HG03097 (cell line): ENCODE measurements around the gene ITGB8.

Source experiments
- ATAC-seq: cut with Tn5 transposase; IDR thresholded peaks from one replicate; pipeline ENCODE4 v1.9.1; 2021; ENCODE audit not compliant: unreplicated experiment, low FRiP score

Gene ITGB8

GRCh38 chr7:20331910-20332813 lies 1.5 kb downstream of the ITGB8 start:
- ATAC-seq = no peak

- ATAC-seq = no peak
Observed at GRCh38 chr7:20338285-20338684, 7.6 kb downstream of the ITGB8 start.

GRCh38 chr7:20340839-20341238 lies 10.1 kb downstream of the ITGB8 start:
- ATAC-seq = no peak

GRCh38 chr7:20343205-20343604 lies 12.5 kb downstream of the ITGB8 start:
- ATAC-seq = no peak

- ATAC-seq = no peak
Observed at GRCh38 chr7:20343941-20344340, 13.2 kb downstream of the ITGB8 start.

- no peak for ATAC-seq
Observed at GRCh38 chr7:20344396-20344795, 13.7 kb downstream of the ITGB8 start.

- ATAC-seq = no peak
Observed at GRCh38 chr7:20346577-20346976, 15.9 kb downstream of the ITGB8 start.

GRCh38 chr7:20347680-20348079 lies 17.0 kb downstream of the ITGB8 start:
- no peak for ATAC-seq

GRCh38 chr7:20348125-20348807 lies 17.6 kb downstream of the ITGB8 start:
- no peak for ATAC-seq

- no peak for ATAC-seq
Observed at GRCh38 chr7:20350518-20350951, 19.8 kb downstream of the ITGB8 start.

- no peak for ATAC-seq
Observed at GRCh38 chr7:20350996-20351692, 20.4 kb downstream of the ITGB8 start.

GRCh38 chr7:20351901-20352300 lies 21.2 kb downstream of the ITGB8 start:
- no peak for ATAC-seq

GRCh38 chr7:20352573-20353306 lies 22.0 kb downstream of the ITGB8 start:
- ATAC-seq = no peak

- ATAC-seq = no peak
Observed at GRCh38 chr7:20354610-20355528, 24.2 kb downstream of the ITGB8 start.

GRCh38 chr7:20358106-20358505 lies 27.4 kb downstream of the ITGB8 start:
- no peak for ATAC-seq

GRCh38 chr7:20358762-20359282 lies 28.1 kb downstream of the ITGB8 start:
- no peak for ATAC-seq

- no peak for ATAC-seq
Observed at GRCh38 chr7:20359341-20359963, 28.8 kb downstream of the ITGB8 start.

GRCh38 chr7:20362574-20363253 lies 32.0 kb downstream of the ITGB8 start:
- ATAC-seq = no peak
